ENCODE data around the gene IQCH. TPM values are rescaled to one million over a fixed set of nuclear protein-coding genes. Genes with fewer than 3 reads are reported as not detected.

IQCH gene
- total and polyA plus RNA-seq, 9 donors = 0.54 to 10.0 (median 0.84) TPM

DNA sequence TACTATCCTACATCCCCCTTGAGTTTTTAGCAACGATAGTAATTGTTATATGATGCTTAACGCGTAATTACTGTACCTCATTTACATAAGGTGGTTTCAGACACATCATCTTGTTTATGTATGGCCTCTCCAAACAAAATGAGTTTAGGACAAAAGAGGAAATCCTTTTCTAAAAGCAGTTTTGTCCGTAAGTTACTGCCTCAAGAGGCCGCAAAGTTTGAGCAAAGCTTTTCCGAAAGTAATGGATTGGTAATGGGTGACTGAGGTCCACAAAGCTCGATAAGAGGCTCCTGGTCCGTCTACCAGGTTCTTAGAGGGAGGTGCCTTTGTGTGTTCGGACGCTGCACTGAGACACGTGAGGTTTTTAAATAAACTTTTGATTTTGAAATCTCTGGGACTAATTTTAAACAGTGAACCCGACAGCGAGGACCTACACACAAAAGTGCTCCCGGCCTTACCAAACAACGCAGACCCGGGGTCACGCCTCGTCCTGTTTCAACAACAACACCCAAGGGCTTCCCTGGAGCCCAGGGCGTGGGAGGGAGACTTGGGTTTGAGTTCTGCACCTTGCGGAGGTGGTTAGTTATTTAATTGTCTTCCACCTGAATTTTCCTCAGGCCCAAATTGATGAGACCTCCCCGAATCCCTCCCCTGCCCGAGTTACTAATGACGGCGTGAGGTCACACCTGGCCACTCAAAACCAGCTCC lies 265.9 kb downstream of the IQCH start:
- intact Hi-C loops (cut with DNase I) = loop anchor here in 1 of 4 donors (5.0 kb wide), 1 partner anchor 317 kb away; no protein-coding TSS in a partner anchor
- Histone ChIP-seq H3K27me3 (no peaks in the 10 kb centered on the region), H3K36me3 (no peaks in the 10 kb centered on the region), H3K4me1 (ENCODE audit: insufficient read depth) (no peaks in the 10 kb centered on the region), H3K9me3 (no peaks in the 10 kb centered on the region), H3K4me3 (peak overlapping the region; percentile 89), H3K27ac (peak overlapping the region; percentile 88 to 92)
- 13 to 18% (median 13%) methylated on average over 24 of the region's 24 CpGs for WGBS, 3 donors
- peak in 1 of 5 donors; percentile 50 for DNase-seq
- TF ChIP-seq EP300 (IDR thresholded peaks at IDR 0.05) (no peak), POLR2A (IDR thresholded peaks at IDR 0.05) (no peak)
- TF ChIP-seq, protein P1, sequence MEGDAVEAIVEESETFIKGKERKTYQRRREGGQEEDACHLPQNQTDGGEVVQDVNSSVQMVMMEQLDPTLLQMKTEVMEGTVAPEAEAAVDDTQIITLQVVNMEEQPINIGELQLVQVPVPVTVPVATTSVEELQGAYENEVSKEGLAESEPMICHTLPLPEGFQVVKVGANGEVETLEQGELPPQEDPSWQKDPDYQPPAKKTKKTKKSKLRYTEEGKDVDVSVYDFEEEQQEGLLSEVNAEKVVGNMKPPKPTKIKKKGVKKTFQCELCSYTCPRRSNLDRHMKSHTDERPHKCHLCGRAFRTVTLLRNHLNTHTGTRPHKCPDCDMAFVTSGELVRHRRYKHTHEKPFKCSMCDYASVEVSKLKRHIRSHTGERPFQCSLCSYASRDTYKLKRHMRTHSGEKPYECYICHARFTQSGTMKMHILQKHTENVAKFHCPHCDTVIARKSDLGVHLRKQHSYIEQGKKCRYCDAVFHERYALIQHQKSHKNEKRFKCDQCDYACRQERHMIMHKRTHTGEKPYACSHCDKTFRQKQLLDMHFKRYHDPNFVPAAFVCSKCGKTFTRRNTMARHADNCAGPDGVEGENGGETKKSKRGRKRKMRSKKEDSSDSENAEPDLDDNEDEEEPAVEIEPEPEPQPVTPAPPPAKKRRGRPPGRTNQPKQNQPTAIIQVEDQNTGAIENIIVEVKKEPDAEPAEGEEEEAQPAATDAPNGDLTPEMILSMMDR (IDR thresholded peaks at IDR 0.05) = peak in 1 of 3 donors; percentile 3

DNA sequence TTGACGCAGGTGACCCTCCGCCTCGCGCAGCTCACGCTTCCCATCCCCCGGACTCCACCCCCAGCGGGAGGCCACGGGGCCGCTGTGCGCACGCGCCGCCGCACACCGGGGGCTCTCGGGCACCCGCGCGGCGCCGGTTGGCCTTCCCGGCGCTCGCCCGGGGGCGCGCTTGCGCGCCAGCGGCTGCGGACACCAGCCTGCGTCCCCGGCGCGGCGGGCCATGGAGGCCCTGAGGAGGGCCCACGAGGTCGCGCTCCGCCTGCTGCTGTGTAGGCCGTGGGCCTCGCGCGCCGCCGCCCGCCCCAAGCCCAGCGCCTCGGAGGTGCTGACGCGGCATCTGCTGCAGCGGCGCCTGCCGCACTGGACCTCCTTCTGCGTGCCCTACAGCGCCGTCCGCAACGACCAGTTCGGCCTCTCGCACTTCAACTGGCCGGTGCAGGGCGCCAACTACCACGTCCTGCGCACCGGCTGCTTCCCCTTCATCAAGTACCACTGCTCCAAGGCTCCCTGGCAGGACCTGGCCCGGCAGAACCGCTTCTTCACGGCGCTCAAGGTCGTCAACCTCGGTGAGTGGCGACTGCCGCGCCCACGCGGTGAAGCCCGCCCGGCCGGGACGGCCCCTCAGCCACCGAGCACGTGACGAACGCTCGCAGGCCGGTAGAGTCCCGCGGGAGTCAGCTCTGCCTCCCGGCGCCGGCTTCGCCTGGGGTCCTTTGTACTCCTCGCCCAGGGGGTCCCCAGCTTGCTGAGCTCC lies 266.6 kb downstream of the IQCH start, which contains the start of gene C15orf61:
Gene C15orf61, plus strand, starts transcription at position 103 of the 754 bp plus-strand sequence. Its CDS starts 118 bp downstream, at position 221.
- DNase-seq = peak; percentile 84 to 91 (median 90)
- intact Hi-C loops (cut with DNase I) = loop anchor here in 1 of 4 donors (5.0 kb wide), 1 partner anchor 316 kb away; no protein-coding TSS in a partner anchor
- Histone ChIP-seq H3K36me3 (no peaks in the 10 kb centered on the region), H3K4me1 (ENCODE audit: insufficient read depth) (no peaks in the 10 kb centered on the region), H3K27me3 (no peaks in the 10 kb centered on the region), H3K4me3 (peak within 1 kb of the TSS; percentile 89), H3K27ac (peak within 1 kb of the TSS; percentile 88 to 92), H3K9me3 (no peaks in the 10 kb centered on the region)
- WGBS, 3 donors = 0% methylated on average over 73 to 94 of the region's 94 CpGs
- TF ChIP-seq, protein P1 (IDR thresholded peaks at IDR 0.05) = peak in 1 of 3 donors; percentile 3
- TF ChIP-seq POLR2A (IDR thresholded peaks at IDR 0.05) (peak; percentile 71), EP300 (IDR thresholded peaks at IDR 0.05) (no peak)

DNA sequence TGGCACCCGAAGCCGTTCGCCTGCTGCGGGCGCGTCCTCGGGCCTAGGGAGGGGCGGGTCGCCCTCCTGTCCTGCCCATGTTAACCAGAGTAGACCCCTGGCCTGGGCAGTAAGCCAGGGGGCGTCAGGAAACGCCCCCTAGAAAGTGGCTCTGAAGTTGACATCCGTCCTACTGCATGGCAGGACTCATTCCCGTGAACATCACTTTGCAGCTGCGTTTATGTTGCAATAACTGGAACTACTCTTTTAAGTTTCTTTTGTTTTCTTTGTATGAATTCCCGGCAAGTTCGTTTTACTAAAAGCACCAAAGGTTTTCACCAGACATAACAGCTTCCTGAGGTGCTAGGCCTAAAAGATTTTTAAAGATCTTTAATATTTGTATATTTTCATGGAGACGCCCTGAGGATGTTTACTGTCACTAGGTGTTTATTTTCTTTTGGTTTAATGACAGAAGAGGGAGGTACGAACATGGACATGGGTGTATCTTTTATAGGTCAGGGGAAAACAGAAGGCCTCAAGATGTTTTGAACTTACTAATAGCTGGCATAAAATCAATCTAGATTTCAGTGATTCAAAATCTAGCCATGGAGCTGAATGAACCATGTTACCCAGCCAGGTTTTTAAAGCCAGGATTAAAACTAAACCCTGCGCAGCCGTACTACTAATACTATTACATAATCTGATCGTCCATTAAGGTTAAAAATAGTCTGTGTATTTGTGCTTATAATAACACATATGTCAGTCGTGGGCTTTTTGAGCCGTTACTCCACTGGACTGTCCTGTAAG lies 267.4 kb downstream of the IQCH start:
- H3K36me3 ChIP-seq = no peaks in the 10 kb centered on the region
- intact Hi-C loops (cut with DNase I) = loop anchor here in 1 of 4 donors (5.0 kb wide), 1 partner anchor 315 kb away; no protein-coding TSS in a partner anchor
- 0 to 1% (median 1%) methylated on average over 23 of the region's 23 CpGs for WGBS, 3 donors
- peak overlapping the region; percentile 88 to 92 for H3K27ac ChIP-seq
- TF ChIP-seq EP300 (IDR thresholded peaks at IDR 0.05) (no peak), POLR2A (IDR thresholded peaks at IDR 0.05) (no peak)
- TF ChIP-seq, protein P1 (IDR thresholded peaks at IDR 0.05) = no peak
- no peaks in the 10 kb centered on the region for H3K4me1 ChIP-seq (ENCODE audit: insufficient read depth)
- peak overlapping the region; percentile 89 for H3K4me3 ChIP-seq
- H3K9me3 ChIP-seq = no peaks in the 10 kb centered on the region
- no peaks in the 10 kb centered on the region for H3K27me3 ChIP-seq
- DNase-seq = no peak

DNA sequence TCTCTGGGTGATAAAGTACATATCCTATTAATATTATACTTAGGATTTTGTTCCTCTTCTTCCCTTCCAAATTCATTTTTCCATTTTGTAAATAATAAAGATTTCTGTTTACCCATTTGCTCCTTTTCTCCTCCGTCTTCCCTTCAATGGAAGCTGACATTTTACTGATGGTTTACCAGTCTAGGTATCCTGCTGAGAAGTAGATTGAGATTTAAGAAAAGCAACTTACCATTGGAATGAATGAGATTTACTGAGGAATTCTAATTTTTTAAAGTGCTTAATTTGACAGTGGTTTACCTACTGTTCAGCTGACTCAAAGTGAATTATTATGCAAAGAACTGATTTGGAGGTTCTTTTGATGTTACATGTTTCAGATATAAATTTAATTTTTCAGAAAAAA lies 268.7 kb downstream of the IQCH start:
- Histone ChIP-seq H3K27me3 (no peaks in the 10 kb centered on the region), H3K27ac (no peak overlapping the region), H3K36me3 (no peaks in the 10 kb centered on the region), H3K9me3 (no peaks in the 10 kb centered on the region), H3K4me3 (no peak overlapping the region), H3K4me1 (ENCODE audit: insufficient read depth) (no peaks in the 10 kb centered on the region)
- intact Hi-C loops (cut with DNase I) = loop anchor here in 1 of 4 donors (5.0 kb wide), 1 partner anchor 314 kb away; no protein-coding TSS in a partner anchor
- DNase-seq = no peak
- WGBS, 3 donors = 77 to 90% (median 83%) methylated on average over 1 of the region's 1 CpG
- TF ChIP-seq, protein P1 (IDR thresholded peaks at IDR 0.05) = no peak
- TF ChIP-seq POLR2A (IDR thresholded peaks at IDR 0.05) = no peak
- TF ChIP-seq EP300 (IDR thresholded peaks at IDR 0.05) = no peak
